Adrenal gland (tissue), 5 donors: ENCODE results near the gene RANBP6.

Source experiments
- POLR2A ChIP-seq, 2 donors: fragments of 450-650 bp; IDR thresholded peaks; one replicate each; pipeline ENCODE4 v1.6.1; 2017; ENCODE audit warnings: antibody characterized with exemption in 2 of 2, mild to moderate bottlenecking in 2 of 2, moderate library complexity in 1 of 2
- TF ChIP-seq, protein P1 (sequence below), 6 experiments: fragments of 450-650 bp in 4 of 6; fragments of 200-600 bp in 2 of 6; sonication (generic) in 1 of 6; IDR thresholded peaks; 1 replicate in 5 of 6; 2 replicates in 1 of 6; pipeline versions ENCODE4 v1.5.1 to v1.8.0; 2016 to 2021; ENCODE audit warnings: antibody characterized with exemption in 6 of 6, mild to moderate bottlenecking in 2 of 6, moderate library complexity in 1 of 6
- donor health status: DM: no; HTN: no; CAD: no.

DNA sequence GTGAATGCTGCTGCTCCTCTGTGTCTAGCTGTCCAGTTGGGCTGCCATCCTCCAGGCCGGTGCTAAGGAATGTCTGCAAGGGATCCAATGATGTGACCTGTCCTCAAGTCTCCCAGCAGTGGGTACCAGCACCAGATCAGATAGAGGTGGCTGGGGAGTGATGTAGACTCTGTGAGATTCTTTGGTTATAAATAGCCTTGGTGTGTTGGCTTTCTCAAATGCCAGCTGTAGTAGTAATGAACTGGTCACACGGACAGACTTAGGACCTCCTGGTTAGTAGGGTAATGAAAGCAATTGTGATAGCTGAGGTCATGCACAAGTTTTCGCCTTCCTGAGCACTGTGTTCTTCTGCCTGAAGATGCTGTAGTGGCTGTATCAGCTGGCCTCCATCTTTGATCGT is 29.9 kb upstream of the RANBP6 start:
- TF ChIP-seq, protein P1, sequence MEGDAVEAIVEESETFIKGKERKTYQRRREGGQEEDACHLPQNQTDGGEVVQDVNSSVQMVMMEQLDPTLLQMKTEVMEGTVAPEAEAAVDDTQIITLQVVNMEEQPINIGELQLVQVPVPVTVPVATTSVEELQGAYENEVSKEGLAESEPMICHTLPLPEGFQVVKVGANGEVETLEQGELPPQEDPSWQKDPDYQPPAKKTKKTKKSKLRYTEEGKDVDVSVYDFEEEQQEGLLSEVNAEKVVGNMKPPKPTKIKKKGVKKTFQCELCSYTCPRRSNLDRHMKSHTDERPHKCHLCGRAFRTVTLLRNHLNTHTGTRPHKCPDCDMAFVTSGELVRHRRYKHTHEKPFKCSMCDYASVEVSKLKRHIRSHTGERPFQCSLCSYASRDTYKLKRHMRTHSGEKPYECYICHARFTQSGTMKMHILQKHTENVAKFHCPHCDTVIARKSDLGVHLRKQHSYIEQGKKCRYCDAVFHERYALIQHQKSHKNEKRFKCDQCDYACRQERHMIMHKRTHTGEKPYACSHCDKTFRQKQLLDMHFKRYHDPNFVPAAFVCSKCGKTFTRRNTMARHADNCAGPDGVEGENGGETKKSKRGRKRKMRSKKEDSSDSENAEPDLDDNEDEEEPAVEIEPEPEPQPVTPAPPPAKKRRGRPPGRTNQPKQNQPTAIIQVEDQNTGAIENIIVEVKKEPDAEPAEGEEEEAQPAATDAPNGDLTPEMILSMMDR (IDR thresholded peaks at IDR 0.05), result no peak
- TF ChIP-seq POLR2A (IDR thresholded peaks at IDR 0.05), result no peak
